ENCODE results near the gene ZNF768. TPM values are rescaled to one million over a fixed set of nuclear protein-coding genes. Genes with fewer than 3 reads are reported as not detected.
A peak's percentile ranks its signal among the peaks of the same experiment; 100 is the strongest.
"Not testable (repeated sequence)": the region's sequence is repeated elsewhere in the genome, so short reads cannot be mapped to it uniquely, and the experiment has no call there.

ZNF768 gene
- total RNA-seq, 1 donor from 2014 or later = 83.6 TPM

DNA sequence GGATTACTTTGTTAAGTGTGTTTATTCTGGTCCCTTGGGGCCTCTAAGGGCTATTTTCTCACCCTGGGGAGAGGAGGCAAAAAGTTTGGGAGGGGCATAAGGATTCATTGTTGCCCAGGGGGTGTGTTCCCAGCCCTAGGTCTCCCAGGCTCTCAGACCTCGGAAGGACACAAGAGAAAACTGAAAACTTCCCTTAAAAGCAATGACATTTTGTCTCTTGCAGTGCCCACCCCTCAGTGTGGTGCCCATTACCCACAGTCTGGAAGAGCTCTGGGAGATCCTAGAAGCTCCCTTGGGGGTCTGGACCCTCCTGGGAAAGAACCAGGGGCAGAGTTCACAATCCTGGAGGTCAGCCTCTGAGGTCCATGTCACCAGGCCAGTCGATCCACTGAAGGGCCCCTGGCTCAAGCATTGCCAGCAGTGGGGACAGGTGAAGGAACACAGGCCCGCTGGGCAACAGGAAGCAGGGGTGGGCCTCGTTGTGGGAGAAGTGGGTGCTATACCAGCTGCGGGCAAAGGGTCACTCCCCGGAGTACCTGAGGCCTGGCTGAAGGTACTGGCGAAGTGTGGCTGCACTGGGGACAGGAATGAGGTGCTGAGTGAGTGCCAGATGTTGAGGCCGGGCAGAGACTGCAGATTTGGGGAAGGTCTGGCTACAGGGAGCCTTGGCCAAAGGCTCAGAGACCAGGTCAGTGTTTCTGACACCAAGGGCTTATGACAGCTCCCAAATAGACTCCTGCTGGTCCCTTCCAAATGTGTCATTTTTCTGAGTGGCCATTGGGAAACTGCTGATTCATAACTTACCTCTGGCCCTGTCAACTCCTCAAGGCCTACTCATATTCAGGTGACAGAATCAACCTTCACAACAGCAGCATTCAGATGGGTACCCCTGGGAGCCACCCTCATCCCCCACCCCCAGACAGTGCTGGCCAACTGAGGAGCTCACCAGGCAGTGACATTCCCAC is 12.9 kb upstream of the ZNF768 start:
- Mint-ChIP-seq H3K27me3 (no peaks in the 10 kb centered on the region), H3K36me3 (ENCODE audit: insufficient read depth) (peaks cover 40% of the 10 kb centered on the region), H3K4me1 (ENCODE audit: low read depth) (peaks cover 11% of the 10 kb centered on the region), H3K9me3 (ENCODE audit: low read depth) (peaks cover 10% of the 10 kb centered on the region), H3K27ac (peak overlapping the region; percentile 84), H3K4me3 (ENCODE audit: low read depth) (no peak overlapping the region)
- TF ChIP-seq, protein P1, sequence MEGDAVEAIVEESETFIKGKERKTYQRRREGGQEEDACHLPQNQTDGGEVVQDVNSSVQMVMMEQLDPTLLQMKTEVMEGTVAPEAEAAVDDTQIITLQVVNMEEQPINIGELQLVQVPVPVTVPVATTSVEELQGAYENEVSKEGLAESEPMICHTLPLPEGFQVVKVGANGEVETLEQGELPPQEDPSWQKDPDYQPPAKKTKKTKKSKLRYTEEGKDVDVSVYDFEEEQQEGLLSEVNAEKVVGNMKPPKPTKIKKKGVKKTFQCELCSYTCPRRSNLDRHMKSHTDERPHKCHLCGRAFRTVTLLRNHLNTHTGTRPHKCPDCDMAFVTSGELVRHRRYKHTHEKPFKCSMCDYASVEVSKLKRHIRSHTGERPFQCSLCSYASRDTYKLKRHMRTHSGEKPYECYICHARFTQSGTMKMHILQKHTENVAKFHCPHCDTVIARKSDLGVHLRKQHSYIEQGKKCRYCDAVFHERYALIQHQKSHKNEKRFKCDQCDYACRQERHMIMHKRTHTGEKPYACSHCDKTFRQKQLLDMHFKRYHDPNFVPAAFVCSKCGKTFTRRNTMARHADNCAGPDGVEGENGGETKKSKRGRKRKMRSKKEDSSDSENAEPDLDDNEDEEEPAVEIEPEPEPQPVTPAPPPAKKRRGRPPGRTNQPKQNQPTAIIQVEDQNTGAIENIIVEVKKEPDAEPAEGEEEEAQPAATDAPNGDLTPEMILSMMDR (IDR thresholded peaks at IDR 0.05; ENCODE audit: unreplicated experiment) = no peak
- DNase-seq (ENCODE audit: low spot score, unreplicated experiment) = no peak

GRCh38 chr16:30536391-30537024 is 10.1 kb upstream of the ZNF768 start:
- H3K4me1 Mint-ChIP-seq (ENCODE audit: low read depth) = peaks cover 16% of the 10 kb centered on the region
- peak overlapping the region; percentile 76 for H3K27ac Mint-ChIP-seq
- not testable (repeated sequence) for H3K27me3 Mint-ChIP-seq; DNase-seq (ENCODE audit: low spot score, unreplicated experiment)
- H3K9me3 Mint-ChIP-seq (ENCODE audit: low read depth) = peaks cover 10% of the 10 kb centered on the region
- peak overlapping the region; percentile 84 for H3K4me3 Mint-ChIP-seq (ENCODE audit: low read depth)
- peaks cover 43% of the 10 kb centered on the region for H3K36me3 Mint-ChIP-seq (ENCODE audit: insufficient read depth)

DNA sequence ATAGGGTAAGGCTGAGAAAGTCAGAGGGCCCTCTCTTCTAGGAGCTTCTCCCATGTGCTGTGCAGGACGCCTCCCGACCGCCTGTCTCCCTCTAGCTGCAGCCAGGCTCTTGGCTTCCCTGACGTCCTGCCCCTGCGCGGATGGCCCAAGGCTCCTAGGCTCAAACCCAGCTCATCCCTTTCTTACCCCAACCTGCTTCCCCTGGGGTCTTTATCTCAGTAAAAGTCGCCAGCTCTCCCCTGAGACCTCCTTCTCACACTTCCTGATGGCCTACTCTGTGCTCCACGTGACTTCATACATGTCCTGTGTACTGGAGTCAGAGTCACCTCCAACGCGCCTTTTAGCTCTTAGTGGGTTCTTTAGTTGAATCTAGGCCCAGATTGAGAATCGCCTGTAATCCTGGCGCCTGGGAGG is 9.4 kb upstream of the ZNF768 start:
- Mint-ChIP-seq H3K27ac (peak overlapping the region; percentile 96), H3K9me3 (ENCODE audit: low read depth) (peaks cover 10% of the 10 kb centered on the region), H3K4me3 (ENCODE audit: low read depth) (peak overlapping the region; percentile 84), H3K4me1 (ENCODE audit: low read depth) (peaks cover 17% of the 10 kb centered on the region), H3K27me3 (no peaks in the 10 kb centered on the region), H3K36me3 (ENCODE audit: insufficient read depth) (peaks cover 46% of the 10 kb centered on the region)
- DNase-seq (ENCODE audit: low spot score, unreplicated experiment) = no peak
- TF ChIP-seq, protein P1 (IDR thresholded peaks at IDR 0.05; ENCODE audit: unreplicated experiment) = peak; percentile 42

GRCh38 chr16:30535106-30535776 is 8.9 kb upstream of the ZNF768 start:
- H3K9me3 Mint-ChIP-seq (ENCODE audit: low read depth) = peaks cover 10% of the 10 kb centered on the region

DNA sequence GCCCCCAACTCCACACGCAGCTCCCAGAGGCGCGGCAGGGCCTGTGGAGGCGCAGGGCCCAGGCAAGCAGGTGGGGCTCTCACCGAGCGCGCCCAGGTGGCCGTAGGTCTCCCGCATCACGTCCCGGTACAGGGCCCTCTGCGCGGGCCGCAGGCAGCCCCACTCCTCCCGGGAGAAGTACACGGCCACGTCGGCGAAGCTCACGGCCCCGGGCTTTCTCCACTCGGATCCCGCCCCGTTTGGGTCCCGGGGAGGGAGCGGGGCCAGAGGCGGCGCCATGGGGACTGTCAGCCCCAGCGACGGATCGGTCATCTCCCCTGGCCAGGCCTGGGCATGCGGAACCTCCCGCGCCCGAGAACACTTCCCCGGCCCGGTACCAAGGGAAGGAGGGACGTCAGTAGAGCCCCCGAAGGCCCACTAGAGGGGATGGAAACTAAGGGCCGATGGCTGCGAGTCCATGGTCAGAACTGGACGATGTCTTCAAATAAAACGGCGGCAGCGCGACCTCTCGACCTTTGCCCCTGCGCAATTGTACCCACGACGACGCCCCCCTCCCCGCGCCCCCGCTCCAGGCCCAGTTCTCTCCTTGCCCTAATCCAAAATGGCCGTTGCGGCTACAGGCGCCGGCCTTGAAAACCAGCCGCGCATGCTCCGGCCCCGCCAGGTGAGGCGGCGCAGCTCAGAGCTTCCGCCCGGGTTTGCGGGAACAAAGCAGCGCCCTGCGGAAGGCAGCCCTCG is 8.2 kb upstream of the ZNF768 start, which contains the start of gene ZNF747:
Gene ZNF747, minus strand, starts transcription at position 491 of the 738 bp plus-strand sequence. Its CDS starts 179 bp downstream, at position 312.
- TF ChIP-seq, protein P1 (IDR thresholded peaks at IDR 0.05; ENCODE audit: unreplicated experiment) = no peak
- Mint-ChIP-seq H3K27me3 (no peaks in the 10 kb centered on the region), H3K9me3 (ENCODE audit: low read depth) (peaks cover 10% of the 10 kb centered on the region), H3K36me3 (ENCODE audit: insufficient read depth) (peaks cover 46% of the 10 kb centered on the region), H3K4me1 (ENCODE audit: low read depth) (peaks cover 21% of the 10 kb centered on the region), H3K4me3 (ENCODE audit: low read depth) (peak within 1 kb of the TSS; percentile 84), H3K27ac (peak within 1 kb of the TSS; percentile 96)
- DNase-seq (ENCODE audit: low spot score, unreplicated experiment) = peak; percentile 76

More at GRCh38 chr16:30535106-30535776, 8.9 kb upstream of the ZNF768 start:
- peak overlapping the region; percentile 84 for H3K4me3 Mint-ChIP-seq (ENCODE audit: low read depth)
- no peaks in the 10 kb centered on the region for H3K27me3 Mint-ChIP-seq
- TF ChIP-seq, protein P1 (IDR thresholded peaks at IDR 0.05; ENCODE audit: unreplicated experiment) = no peak
- H3K27ac Mint-ChIP-seq = peak overlapping the region; percentile 96
- peaks cover 49% of the 10 kb centered on the region for H3K36me3 Mint-ChIP-seq (ENCODE audit: insufficient read depth)
- no peak for DNase-seq (ENCODE audit: low spot score, unreplicated experiment)
- peaks cover 19% of the 10 kb centered on the region for H3K4me1 Mint-ChIP-seq (ENCODE audit: low read depth)
